Common myeloid progenitor, CD34-positive (primary cell): ENCODE measurements around the gene ABHD10.

Experiments
- CTCF ChIA-PET: fragments of 350-600 bp; sonication (Branson Sonifier 250); formaldehyde crosslinking; loops from one replicate; lab custom pipeline; 2021; ENCODE audit warnings: antibody characterized with exemption; lab: Charles Lee
- POLR2A ChIA-PET: fragments of 350-600 bp; sonication (Branson Sonifier 250); formaldehyde crosslinking; loops from one replicate; lab custom pipeline; 2021; ENCODE audit warnings: antibody characterized with exemption; lab: Charles Lee
- DNase-seq, 3 donors: peaks; one replicate each; pipeline versions ENCODE4 v3.0.0 to v3.0.0-alpha.2; 2013
- H3K27ac ChIP-seq, 2 experiments: 1 replicate in 1 of 2; 2 replicates in 1 of 2; pipeline ENCODE4 v1.7.0; 2013; ENCODE audit warnings: inconsistent platforms in 2 of 2, low read length in 2 of 2, mild to moderate bottlenecking in 2 of 2, low read depth in 1 of 2, moderate library complexity in 1 of 2; ENCODE audit not compliant: severe bottlenecking in 2 of 2, insufficient read depth in 1 of 2, poor library complexity in 1 of 2
- H3K27me3 ChIP-seq, 5 experiments: replicated peaks in 2 of 5; 1 replicate in 3 of 5; 2 replicates in 2 of 5; pipeline versions ENCODE4 v1.6.1 to v1.7.0; 2013; ENCODE audit warnings: low read length in 4 of 5, mild to moderate bottlenecking in 2 of 5, moderate library complexity in 2 of 5, inconsistent platforms in 1 of 5; ENCODE audit not compliant: insufficient read depth in 5 of 5, control insufficient read depth in 4 of 5
- H3K36me3 ChIP-seq, 4 experiments: 1 replicate in 2 of 4; 2 replicates in 2 of 4; pipeline versions ENCODE4 v1.6.1 to v1.7.0; 2013; ENCODE audit warnings: low read length in 3 of 4, control low read depth in 1 of 4, mild to moderate bottlenecking in 1 of 4; ENCODE audit not compliant: control insufficient read depth in 4 of 4, insufficient read depth in 4 of 4
- H3K4me1 ChIP-seq, 4 experiments: 1 replicate in 3 of 4; 2 replicates in 1 of 4; pipeline versions ENCODE4 v1.6.1 to v1.7.1; 2013; ENCODE audit warnings: low read length in 3 of 4, mild to moderate bottlenecking in 3 of 4, control low read depth in 1 of 4, inconsistent platforms in 1 of 4, moderate library complexity in 1 of 4; ENCODE audit not compliant: control insufficient read depth in 4 of 4, insufficient read depth in 4 of 4; ENCODE audit errors: control extremely low read depth in 1 of 4
- H3K4me3 ChIP-seq, 7 experiments: 1 replicate in 4 of 7; 2 replicates in 3 of 7; pipeline versions ENCODE4 v1.5.1 to v1.7.0; 2013; ENCODE audit warnings: mild to moderate bottlenecking in 7 of 7, low read length in 6 of 7, moderate library complexity in 6 of 7, inconsistent platforms in 2 of 7, low read depth in 2 of 7, control low read depth in 1 of 7; ENCODE audit not compliant: insufficient read depth in 4 of 7, control insufficient read depth in 1 of 7; ENCODE audit errors: extremely low read depth in 1 of 7
- H3K9me3 ChIP-seq, 5 experiments: 1 replicate in 4 of 5; 2 replicates in 1 of 5; pipeline versions ENCODE4 v1.6.1 to v1.7.1; 2013; ENCODE audit warnings: low read length in 4 of 5, mild to moderate bottlenecking in 2 of 5, inconsistent platforms in 1 of 5, low read depth in 1 of 5, moderate library complexity in 1 of 5; ENCODE audit not compliant: control insufficient read depth in 4 of 5, insufficient read depth in 2 of 5; ENCODE audit errors: control extremely low read depth in 1 of 5
- WGBS: methylation state at CpG from one replicate; pipeline ENCODE4 v1.1.5; 2013; ENCODE audit not compliant: insufficient coverage; 5-methylcytosine and 5-hydroxymethylcytosine counted together

Gene ABHD10

DNA sequence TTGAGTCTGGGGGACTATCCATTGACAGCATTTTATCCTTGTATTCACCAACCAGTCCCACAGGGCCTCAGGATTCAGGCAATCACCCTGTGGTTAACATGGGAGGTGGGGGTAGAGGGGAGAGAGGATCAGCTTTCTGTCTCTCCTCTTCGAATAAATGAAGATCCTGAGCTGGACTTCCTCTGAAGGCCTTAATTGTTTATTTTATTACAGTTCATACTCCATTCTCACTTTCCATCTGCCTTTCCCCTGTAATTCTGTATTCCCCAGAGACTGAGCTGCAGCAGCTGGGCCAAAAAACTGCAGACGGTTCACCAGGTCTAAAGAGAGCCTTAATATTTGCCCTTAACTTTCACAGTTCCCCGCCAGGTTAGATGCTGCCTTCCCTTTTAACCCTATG lies 31.8 kb downstream of the ABHD10 start:
- POLR2A ChIA-PET, result no interaction called here

DNA sequence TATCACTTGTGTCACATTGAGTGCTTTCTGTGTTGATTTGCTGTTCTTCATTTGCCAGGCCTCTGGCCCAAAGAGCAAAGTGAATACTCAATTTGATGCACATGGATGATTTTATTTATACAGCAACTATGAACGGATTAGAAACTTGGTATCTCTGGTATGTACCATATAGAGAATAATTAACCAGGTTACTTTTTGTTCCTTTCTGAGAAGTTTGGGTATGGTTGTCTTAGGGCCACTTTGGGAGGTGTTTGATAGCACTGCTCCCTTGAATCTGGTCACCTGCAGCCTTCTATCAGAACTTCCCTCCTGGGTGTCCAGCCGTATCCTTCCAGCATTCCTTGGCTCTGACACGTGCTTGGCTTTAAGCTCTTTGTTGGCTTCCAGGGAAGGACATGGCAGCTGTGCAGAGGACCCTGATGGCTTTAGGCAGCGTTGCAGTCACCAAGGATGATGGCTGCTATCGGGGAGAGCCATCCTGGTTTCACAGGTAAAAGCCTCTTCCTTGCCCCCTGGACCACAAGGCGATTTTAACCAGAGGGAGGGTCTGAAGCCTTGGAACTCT lies 32.6 kb downstream of the ABHD10 start:
- H3K27ac ChIP-seq, result no peak overlapping the region
- CTCF ChIA-PET, result interaction anchor here (1.5 to 14.4 kb wide), 6 partner anchors 16 to 294 kb away, joined by 5 to 279 read pairs (median 20); partner anchors contain the start of genes ABHD10 and TAGLN3
- no peak overlapping the region for H3K4me3 ChIP-seq
- POLR2A ChIA-PET, result no interaction called here
- no peaks in the 10 kb centered on the region for H3K27me3 ChIP-seq
- H3K9me3 ChIP-seq, result no peaks in the 10 kb centered on the region
- 96% methylated on average over 5 of the region's 6 CpGs for WGBS
- H3K36me3 ChIP-seq, result no peaks in the 10 kb centered on the region
- peaks cover 0 to 10% (median 2%) of the 10 kb centered on the region in 4 experiments for H3K4me1 ChIP-seq
- no peak for DNase-seq

More for the DNA sequence above, 31.8 kb downstream of the ABHD10 start:
- no peak for DNase-seq
- Histone ChIP-seq H3K27me3 (no peaks in the 10 kb centered on the region), H3K9me3 (no peaks in the 10 kb centered on the region), H3K4me3 (no peak overlapping the region), H3K36me3 (no peaks in the 10 kb centered on the region), H3K27ac (no peak overlapping the region), H3K4me1 (peaks cover 0 to 10% (median 2%) of the 10 kb centered on the region in 4 experiments)
- WGBS, result 100% methylated on average over 2 of the region's 3 CpGs
- CTCF ChIA-PET, result interaction anchor here (1.5 to 14.4 kb wide), 5 partner anchors 16 to 294 kb away, joined by 5 to 279 read pairs (median 18); partner anchors contain the start of genes ABHD10 and TAGLN3

DNA sequence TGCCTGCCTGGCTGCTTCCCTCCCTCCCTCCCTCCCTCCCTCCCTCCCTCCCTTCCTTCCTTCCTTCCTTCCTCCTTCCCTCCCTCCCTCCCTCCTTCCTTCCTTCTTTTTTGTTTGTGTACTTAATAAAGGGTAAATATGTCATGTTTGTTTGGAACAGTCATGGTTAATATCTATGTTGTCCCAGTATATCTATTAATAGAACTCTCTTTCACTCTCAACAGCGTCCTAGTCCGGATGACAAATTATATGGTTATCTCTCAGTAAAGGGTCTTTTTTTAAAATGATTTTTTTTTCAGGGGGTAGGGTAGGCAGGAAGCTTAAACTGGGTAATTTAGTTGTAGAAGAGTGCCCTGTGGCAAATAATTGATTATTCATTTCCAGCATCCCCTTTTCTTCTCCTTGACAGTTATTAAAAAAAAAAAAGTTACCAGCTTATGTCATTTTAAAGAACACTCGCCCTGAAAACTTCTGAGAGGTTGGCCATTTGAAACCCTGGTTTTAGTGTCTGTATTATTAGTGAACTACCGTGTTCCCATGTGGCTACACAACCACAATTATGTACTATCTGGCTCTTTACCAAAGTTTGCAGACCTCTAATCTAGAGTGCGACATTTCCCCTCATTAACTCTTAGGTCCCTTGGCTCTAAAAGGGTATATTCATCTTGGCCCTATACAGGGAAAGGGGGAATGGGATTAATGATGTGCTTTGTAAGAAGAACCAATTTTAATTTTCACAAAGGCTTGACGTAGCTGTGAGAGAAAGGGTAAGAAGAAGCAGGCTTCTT lies 33.6 kb downstream of the ABHD10 start:
- WGBS, result 100% methylated on average over 1 of the region's 6 CpGs
- Histone ChIP-seq H3K4me3 (no peak overlapping the region), H3K9me3 (no peaks in the 10 kb centered on the region), H3K4me1 (peaks cover 0 to 10% (median 2%) of the 10 kb centered on the region in 4 experiments), H3K27ac (no peak overlapping the region), H3K27me3 (no peaks in the 10 kb centered on the region), H3K36me3 (no peaks in the 10 kb centered on the region)
- ChIA-PET CTCF (interaction anchor here (1.1 to 14.4 kb wide), 13 partner anchors 17 to 435 kb away, joined by 3 to 279 read pairs (median 6); partner anchors contain the start of gene TAGLN3), POLR2A (interaction anchor here (0.7 kb wide), 1 partner anchor 23 kb away, joined by 3 read pairs; no protein-coding TSS in a partner anchor)
- DNase-seq, result peak in 1 of 3 donors; percentile 26

DNA sequence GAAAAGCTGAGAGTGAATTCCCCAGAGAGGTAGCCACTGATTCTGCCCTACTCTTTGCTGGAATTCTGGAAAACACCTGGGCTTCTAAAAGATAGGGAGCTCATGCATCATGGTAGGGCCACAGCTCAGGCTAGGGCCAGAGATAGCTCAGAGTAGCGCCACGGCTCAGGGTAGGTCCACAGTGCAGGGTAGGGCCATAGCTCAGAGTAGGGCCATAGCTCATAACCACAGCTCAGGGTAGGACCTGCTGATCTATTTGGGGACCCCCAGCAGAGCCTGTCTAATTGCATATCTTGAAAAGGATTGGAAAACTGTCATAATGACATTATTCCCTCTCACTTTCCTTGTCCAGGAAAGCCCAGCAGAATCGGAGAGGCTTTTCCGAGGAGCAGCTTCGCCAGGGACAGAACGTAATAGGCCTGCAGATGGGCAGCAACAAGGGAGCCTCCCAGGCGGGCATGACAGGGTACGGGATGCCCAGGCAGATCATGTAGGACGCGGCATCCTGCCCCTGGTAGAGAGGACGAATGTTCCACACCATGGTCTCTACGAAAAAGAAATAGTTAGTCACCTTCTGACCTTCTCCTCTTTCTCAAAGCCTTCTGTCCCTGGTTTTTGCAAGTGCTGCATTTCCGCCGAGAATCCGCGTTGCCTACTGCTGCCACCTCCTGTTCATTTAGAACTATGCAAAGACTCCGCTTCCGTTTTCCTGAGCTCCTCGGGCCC lies 34.4 kb downstream of the ABHD10 start:
- peaks cover 0 to 10% (median 2%) of the 10 kb centered on the region in 4 experiments for H3K4me1 ChIP-seq
- no peaks in the 10 kb centered on the region for H3K27me3 ChIP-seq
- ChIA-PET POLR2A (no interaction called here), CTCF (interaction anchor here (0.7 to 14.4 kb wide), 25 partner anchors 9 to 436 kb away, joined by 3 to 279 read pairs (median 3); partner anchors contain the start of gene TAGLN3)
- H3K36me3 ChIP-seq, result no peaks in the 10 kb centered on the region
- peak overlapping the region in 2 of 7 experiments; percentile 8 to 26 for H3K4me3 ChIP-seq
- H3K27ac ChIP-seq, result no peak overlapping the region
- WGBS, result 61% methylated on average over 16 of the region's 19 CpGs
- DNase-seq, result peak; percentile 65 to 79 (median 74)
- H3K9me3 ChIP-seq, result no peaks in the 10 kb centered on the region

DNA sequence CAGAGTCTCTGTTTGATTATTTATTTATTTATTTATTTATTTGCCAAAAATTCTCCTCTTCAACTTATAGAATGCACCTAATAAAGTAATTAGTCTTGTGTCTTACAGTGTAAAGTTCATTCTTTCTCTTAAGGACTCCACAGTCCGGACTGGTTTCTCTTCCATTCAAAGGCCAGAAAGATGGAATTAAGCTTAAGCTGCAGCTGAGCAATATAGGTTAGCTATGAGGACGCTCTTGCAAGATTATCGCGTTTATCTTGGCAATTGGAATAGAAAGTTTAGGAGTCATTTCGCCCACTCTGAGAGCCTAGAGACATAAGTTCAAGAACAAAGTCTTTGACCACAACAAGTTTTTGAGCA lies 34.9 kb downstream of the ABHD10 start:
- Histone ChIP-seq H3K4me1 (peaks cover 0 to 10% (median 2%) of the 10 kb centered on the region in 4 experiments), H3K9me3 (no peaks in the 10 kb centered on the region), H3K36me3 (no peaks in the 10 kb centered on the region), H3K4me3 (peak overlapping the region in 2 of 7 experiments; percentile 8 to 30), H3K27ac (no peak overlapping the region), H3K27me3 (no peaks in the 10 kb centered on the region)
- POLR2A ChIA-PET, result no interaction called here
- CTCF ChIA-PET, result interaction anchor here (0.6 to 14.4 kb wide), 23 partner anchors 9 to 437 kb away, joined by 3 to 279 read pairs (median 3); partner anchors contain the start of gene TAGLN3
- peak in 1 of 3 donors; percentile 18 for DNase-seq
- 78% methylated on average over 5 of the region's 5 CpGs for WGBS

DNA sequence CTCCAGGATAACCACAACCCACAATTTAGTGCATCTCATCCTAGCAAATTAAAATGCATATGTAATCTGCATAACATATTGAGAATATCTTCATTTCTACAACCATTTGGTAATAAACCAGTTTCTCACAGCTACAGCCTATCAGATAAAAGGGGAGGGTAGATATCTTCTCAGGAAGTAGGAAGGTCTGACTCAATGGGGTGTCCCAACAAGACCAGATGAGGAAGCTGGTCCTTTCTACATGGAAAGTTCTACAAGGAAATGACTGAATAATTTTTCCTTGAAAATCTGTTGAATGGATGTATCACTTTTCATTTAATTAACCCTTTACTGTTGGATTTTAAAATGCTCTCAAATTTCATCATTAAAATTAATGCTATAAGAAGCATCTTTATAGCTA lies 38.3 kb downstream of the ABHD10 start:
- DNase-seq, result no peak
- Histone ChIP-seq H3K27ac (no peak overlapping the region), H3K27me3 (no peaks in the 10 kb centered on the region), H3K4me3 (no peak overlapping the region), H3K9me3 (peaks cover 0 to 2% (median 0%) of the 10 kb centered on the region in 5 experiments), H3K4me1 (peaks cover 0 to 10% (median 2%) of the 10 kb centered on the region in 4 experiments), H3K36me3 (no peaks in the 10 kb centered on the region)
- ChIA-PET CTCF (interaction anchor here (1.0 to 14.4 kb wide), 7 partner anchors 11 to 284 kb away, joined by 3 to 279 read pairs (median 4); partner anchors contain the start of gene TAGLN3), POLR2A (interaction anchor here (0.6 kb wide), 1 partner anchor 39 kb away, joined by 3 read pairs; no protein-coding TSS in a partner anchor)
